Stomach (tissue), 9 donors: ENCODE measurements around the gene GPR68. TPM values are rescaled to one million over a fixed set of nuclear protein-coding genes. Genes with fewer than 3 reads are reported as not detected.
A peak's percentile ranks its signal among the peaks of the same experiment; 100 is the strongest.

Source experiments
- DNase-seq, 2 donors: peaks; one replicate each; pipeline versions ENCODE4 v3.0.0 to v3.0.0-alpha.2; 2013 to 2019
- H3K27ac ChIP-seq, 5 donors: fragments of 200-600 bp in 4 of 5; sonication (generic) in 4 of 5; one replicate each; pipeline ENCODE4 v1.5.1; 2013 to 2019; ENCODE audit warnings: mild to moderate bottlenecking in 1 of 5, moderate library complexity in 1 of 5
- H3K27me3 ChIP-seq, 3 donors: fragments of 200-600 bp; sonication (generic); one replicate each; pipeline ENCODE4 v1.5.1; 2017 to 2019; ENCODE audit warnings: mixed run types in 1 of 3
- H3K36me3 ChIP-seq, 4 donors: fragments of 200-600 bp; sonication (generic); 1 replicate in 3 of 4; 2 replicates in 1 of 4; pipeline ENCODE4 v1.5.1; 2016 to 2019
- H3K4me1 ChIP-seq, 4 donors: fragments of 200-600 bp; sonication (generic); one replicate each; pipeline ENCODE4 v1.5.1; 2016 to 2019
- H3K4me3 ChIP-seq, 4 donors: fragments of 200-600 bp; sonication (generic) in 3 of 4; one replicate each; pipeline ENCODE4 v1.5.1; 2016 to 2019; ENCODE audit warnings: mild to moderate bottlenecking in 1 of 4
- H3K9me3 ChIP-seq, 4 donors: fragments of 200-600 bp; sonication (generic); one replicate each; pipeline ENCODE4 v1.5.1; 2016 to 2019
- EP300 ChIP-seq: sonication (generic); formaldehyde crosslinking; IDR thresholded peaks from one replicate; pipeline ENCODE4 v1.6.1; 2017; ENCODE audit warnings: antibody characterized with exemption
- POLR2A ChIP-seq, 4 donors: fragments of 450-650 bp; IDR thresholded peaks; one replicate each; pipeline ENCODE4 v1.6.1; 2016; ENCODE audit warnings: antibody characterized with exemption in 4 of 4, control low read depth in 2 of 4, mild to moderate bottlenecking in 1 of 4, moderate library complexity in 1 of 4
- POLR2AphosphoS5 ChIP-seq, 3 donors: sonication (generic); formaldehyde crosslinking; IDR thresholded peaks; one replicate each; pipeline ENCODE4 v1.6.1; 2016; ENCODE audit warnings: antibody characterized with exemption in 3 of 3
- WGBS, 5 donors: extraction: QIAGEN DNeasy Blood & Tissue Kit in 3 of 5; methylation state at CpG; one replicate each; pipeline versions ENCODE4 v1.1.5 to v1.1.7; 2013 to 2018; 5-methylcytosine and 5-hydroxymethylcytosine counted together
- intact Hi-C: fragments of 100-400 bp; cut with DNase I; formaldehyde crosslinking; loops from one replicate; pipeline ENCODE4 v1.15.1; 2023; ENCODE audit warnings: low total_unique reads
- polyA plus RNA-seq, 3 donors: library from polyadenylated mRNA; stranded (reverse); fragments of 200-250 nt; gene quantifications; one replicate each; pipeline ENCODE4 v1.2.3, GENCODE V29; 2013
- total RNA-seq, 5 donors: library from RNA; depleted of rRNA; stranded (reverse); fragments of >200 nt; gene quantifications; one replicate each; pipeline versions ENCODE4 v1.1.0 to v1.2.3, GENCODE V29; 2014 to 2016
- TF ChIP-seq, protein P1 (sequence below), 7 experiments: fragments of 450-650 bp in 4 of 7; fragments of 200-600 bp in 3 of 7; sonication (generic) in 3 of 7; IDR thresholded peaks; one replicate each; pipeline ENCODE4 v1.5.1; 2016 to 2019; ENCODE audit warnings: antibody characterized with exemption in 7 of 7, control low read depth in 2 of 7, mild to moderate bottlenecking in 1 of 7
- donor health status: healthy with polysubstance abuse.
- donor health status: Bipolar disorder and iron deficiency.
- donor health status: healthy.

GPR68 gene
- total and polyA plus RNA-seq, 8 donors: 1.9 to 19.3 (median 9.0) TPM; not detected in 2

DNA sequence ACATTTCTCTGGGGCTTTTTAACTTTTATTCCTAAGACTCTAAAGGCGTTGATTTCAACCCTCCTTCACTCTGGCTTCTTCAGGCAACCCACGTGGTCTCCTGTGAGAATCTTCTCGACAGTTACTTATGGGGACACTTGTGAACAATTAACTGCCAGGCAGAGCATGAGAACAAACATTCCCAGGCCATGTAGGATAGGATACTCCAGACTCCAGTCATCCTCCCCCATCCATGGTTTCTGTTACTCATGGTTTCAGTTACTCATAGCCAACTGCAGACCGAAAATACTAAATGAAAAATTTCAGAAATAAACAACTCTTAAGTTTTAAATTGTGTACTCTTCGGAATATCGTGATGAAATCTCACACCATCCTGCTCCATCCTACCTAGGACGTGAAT, 19.5 kb downstream of the GPR68 start:
- H3K4me3 ChIP-seq: no peak overlapping the region
- no peak for TF ChIP-seq POLR2A (IDR thresholded peaks at IDR 0.05)
- no peak for TF ChIP-seq EP300
- TF ChIP-seq POLR2AphosphoS5 (IDR thresholded peaks at IDR 0.05): no peak
- TF ChIP-seq, protein P1, sequence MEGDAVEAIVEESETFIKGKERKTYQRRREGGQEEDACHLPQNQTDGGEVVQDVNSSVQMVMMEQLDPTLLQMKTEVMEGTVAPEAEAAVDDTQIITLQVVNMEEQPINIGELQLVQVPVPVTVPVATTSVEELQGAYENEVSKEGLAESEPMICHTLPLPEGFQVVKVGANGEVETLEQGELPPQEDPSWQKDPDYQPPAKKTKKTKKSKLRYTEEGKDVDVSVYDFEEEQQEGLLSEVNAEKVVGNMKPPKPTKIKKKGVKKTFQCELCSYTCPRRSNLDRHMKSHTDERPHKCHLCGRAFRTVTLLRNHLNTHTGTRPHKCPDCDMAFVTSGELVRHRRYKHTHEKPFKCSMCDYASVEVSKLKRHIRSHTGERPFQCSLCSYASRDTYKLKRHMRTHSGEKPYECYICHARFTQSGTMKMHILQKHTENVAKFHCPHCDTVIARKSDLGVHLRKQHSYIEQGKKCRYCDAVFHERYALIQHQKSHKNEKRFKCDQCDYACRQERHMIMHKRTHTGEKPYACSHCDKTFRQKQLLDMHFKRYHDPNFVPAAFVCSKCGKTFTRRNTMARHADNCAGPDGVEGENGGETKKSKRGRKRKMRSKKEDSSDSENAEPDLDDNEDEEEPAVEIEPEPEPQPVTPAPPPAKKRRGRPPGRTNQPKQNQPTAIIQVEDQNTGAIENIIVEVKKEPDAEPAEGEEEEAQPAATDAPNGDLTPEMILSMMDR (IDR thresholded peaks at IDR 0.05): no peak
- H3K4me1 ChIP-seq: peaks cover 0 to 24% (median 4%) of the 10 kb centered on the region in 4 donors
- H3K27ac ChIP-seq: no peak overlapping the region
- H3K27me3 ChIP-seq: no peaks in the 10 kb centered on the region
- intact Hi-C loops: no loop called here
- 90 to 94% (median 93%) methylated on average over 7 of the region's 7 CpGs for WGBS, 5 donors
- no peak for DNase-seq
- peaks cover 8 to 84% (median 79%) of the 10 kb centered on the region in 4 donors for H3K36me3 ChIP-seq
- no peaks in the 10 kb centered on the region for H3K9me3 ChIP-seq

DNA sequence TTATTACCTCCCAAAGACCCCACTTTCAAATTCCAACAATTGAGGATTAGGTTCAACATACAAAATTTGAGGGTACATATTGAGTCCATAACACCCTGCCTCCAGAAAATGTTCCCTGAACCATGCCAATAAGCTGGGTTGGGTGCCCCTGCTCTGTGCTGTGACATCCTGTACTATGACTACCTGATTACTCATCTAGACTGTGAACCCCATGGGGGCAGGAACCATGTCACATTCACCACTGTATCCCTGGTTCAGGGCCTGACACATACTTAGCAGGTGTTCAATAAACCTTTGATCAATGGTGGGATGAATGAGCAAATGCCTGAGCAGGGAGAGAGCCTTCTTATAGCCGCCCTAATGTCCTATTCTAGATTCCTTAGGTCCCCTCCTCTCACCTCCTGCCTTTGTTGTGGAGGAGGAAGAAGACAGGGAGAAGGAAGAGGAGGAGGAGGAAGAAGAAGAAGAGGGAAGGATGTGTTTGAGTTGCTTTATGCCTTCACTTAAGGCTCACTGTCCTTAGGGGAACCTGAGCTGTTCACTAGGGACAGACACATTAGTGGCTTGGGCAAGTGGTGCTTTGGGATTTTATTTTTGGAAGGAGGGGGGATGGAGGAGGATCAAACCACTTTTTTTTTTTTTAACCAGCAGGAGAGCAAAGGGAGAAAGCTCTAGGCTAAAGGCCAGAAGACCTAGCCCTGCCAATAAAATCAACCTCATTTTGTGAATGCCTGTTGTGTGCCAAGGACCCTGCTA, 21.3 kb downstream of the GPR68 start:
- Histone ChIP-seq H3K27me3 (no peaks in the 10 kb centered on the region), H3K4me3 (no peak overlapping the region), H3K9me3 (no peaks in the 10 kb centered on the region), H3K27ac (peak overlapping the region in 1 of 5 donors; percentile 10), H3K4me1 (peaks cover 0 to 10% (median 4%) of the 10 kb centered on the region in 4 donors), H3K36me3 (peaks cover 8 to 91% (median 84%) of the 10 kb centered on the region in 4 donors)
- 89 to 100% (median 97%) methylated on average over 1 of the region's 1 CpG for WGBS, 5 donors
- no peak for TF ChIP-seq POLR2AphosphoS5 (IDR thresholded peaks at IDR 0.05)
- no peak for TF ChIP-seq EP300
- TF ChIP-seq, protein P1 (IDR thresholded peaks at IDR 0.05): no peak
- TF ChIP-seq POLR2A (IDR thresholded peaks at IDR 0.05): no peak
- DNase-seq: no peak
- intact Hi-C loops: no loop called here

DNA sequence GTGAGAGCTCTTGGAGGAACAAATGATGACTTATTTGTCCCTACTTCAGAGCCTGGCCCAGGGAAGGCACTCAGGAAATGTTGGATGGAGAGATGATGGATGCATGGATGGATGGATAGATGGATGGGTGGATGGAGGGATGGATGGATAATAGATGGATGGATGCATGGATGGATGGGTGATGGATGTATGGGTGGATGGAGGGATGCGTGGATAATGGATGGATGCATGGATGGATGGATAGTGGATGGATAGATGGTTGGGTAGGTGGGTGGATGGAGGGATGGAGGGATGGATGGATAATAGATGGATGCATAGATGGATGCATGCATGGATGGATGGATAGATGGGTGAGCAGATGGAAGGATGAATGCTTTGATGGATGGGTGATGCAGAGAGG, 23.2 kb downstream of the GPR68 start:
- no peak for TF ChIP-seq POLR2AphosphoS5 (IDR thresholded peaks at IDR 0.05)
- TF ChIP-seq EP300: no peak
- TF ChIP-seq, protein P1 (IDR thresholded peaks at IDR 0.05): no peak
- TF ChIP-seq POLR2A (IDR thresholded peaks at IDR 0.05): no peak
- Histone ChIP-seq H3K9me3 (no peaks in the 10 kb centered on the region), H3K27ac (no peak overlapping the region), H3K4me3 (no peak overlapping the region), H3K36me3 (peaks cover 19 to 91% (median 85%) of the 10 kb centered on the region in 4 donors), H3K4me1 (peaks cover 0 to 5% (median 4%) of the 10 kb centered on the region in 4 donors), H3K27me3 (no peaks in the 10 kb centered on the region)
- WGBS, 5 donors: 95 to 100% (median 97%) methylated on average over 1 of the region's 1 CpG
- intact Hi-C loops: no loop called here
- no peak for DNase-seq

DNA sequence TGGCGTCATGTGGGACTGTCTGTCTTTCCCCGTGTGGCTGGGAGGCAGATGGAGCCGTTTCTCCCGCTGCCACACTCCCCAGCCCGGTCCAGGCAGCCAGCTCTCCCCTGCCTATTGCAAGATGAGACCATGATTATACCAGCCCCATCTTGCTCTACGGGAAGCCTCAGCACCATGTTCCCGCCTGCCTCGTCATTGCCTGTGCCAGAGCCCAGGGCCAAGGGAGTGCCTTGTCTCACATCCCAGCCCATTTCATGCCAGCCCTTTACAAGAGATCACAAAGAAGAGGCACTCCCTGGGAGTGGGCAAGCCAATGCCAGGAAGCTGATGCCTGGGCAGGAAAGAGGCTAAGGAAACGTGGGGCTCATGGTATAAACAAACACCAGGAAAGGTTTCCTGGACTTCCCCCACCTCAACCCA, 23.9 kb downstream of the GPR68 start:
- intact Hi-C loops: no loop called here
- WGBS, 5 donors: 87 to 94% (median 88%) methylated on average over 9 of the region's 9 CpGs
- Histone ChIP-seq H3K27ac (peak overlapping the region in 4 of 5 donors; percentile 10 to 47 (median 26)), H3K36me3 (peaks cover 24 to 94% (median 87%) of the 10 kb centered on the region in 4 donors), H3K4me1 (peaks cover 0 to 5% (median 4%) of the 10 kb centered on the region in 4 donors), H3K27me3 (no peaks in the 10 kb centered on the region), H3K4me3 (no peak overlapping the region), H3K9me3 (no peaks in the 10 kb centered on the region)
- DNase-seq: no peak
- TF ChIP-seq, protein P1 (IDR thresholded peaks at IDR 0.05): no peak
- TF ChIP-seq POLR2A (IDR thresholded peaks at IDR 0.05) (no peak), EP300 (no peak), POLR2AphosphoS5 (IDR thresholded peaks at IDR 0.05) (no peak)
